NCI-H1417 (cell line): Measurements from ENCODE around the gene RCAN3.
"Not testable (repeated sequence)": the region's sequence is repeated elsewhere in the genome, so short reads cannot be mapped to it uniquely, and the experiment has no call there.

ENCODE experiments used
- DNase-seq, 3 experiments: peaks; one replicate each; lab custom pipeline; 2025; lab: John Stamatoyannopoulos, UW

RCAN3 gene

DNA sequence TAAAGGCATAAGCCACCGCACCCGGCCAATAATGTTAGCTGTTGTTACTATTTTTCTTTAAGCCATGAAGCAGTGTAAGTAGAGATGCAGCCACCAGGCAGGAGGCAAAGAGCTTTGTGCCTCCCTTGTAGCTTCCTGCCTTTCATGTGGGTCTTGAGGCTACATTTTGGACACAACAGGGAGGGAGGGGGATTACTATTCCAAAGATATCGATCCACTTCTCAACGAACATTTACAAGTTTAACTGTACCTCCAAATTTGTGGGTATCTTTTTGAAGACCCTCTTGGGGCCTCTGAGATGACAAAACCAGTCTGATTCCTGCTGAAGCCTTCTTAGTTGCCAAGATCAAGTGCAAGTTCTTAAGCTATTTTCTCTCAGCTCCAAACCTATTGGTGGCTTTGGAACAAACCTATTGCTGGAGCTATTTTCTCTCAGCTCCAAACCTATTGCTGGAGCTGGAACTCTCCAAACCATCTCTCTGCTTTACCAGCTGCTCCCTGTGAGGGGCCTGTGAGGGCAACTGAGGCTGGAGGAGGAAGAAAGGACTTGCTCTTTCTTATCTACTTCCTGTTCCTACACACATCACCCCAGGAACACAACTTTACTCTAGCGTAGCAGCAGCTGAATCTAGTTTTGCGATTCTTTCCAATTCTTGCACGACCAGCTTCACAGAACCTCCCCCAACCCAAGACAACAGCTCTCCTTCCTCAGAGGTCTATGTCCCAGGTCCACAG lies 16.1 kb upstream of the RCAN3 start:
- no peak for DNase-seq

DNA sequence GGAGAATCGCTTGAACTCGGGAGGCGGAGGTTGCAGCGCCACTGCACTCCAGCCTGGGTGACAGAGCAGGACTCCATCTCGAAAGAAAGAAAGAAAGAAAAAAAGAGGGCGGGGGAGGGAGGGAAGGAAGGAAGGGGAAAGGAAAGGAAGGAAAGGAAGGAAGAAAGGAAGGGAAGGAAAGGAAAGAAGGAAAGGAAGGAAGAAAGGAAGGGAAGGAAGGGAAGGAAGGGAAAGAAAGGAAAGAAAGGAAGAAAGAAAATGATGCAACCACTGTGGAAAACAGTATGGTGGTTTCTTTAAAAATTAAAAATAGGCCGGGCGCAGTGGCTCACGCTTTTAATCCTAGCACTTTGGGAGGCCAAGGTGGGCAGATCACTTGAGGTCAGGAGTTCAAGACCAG lies 15.2 kb upstream of the RCAN3 start:
- DNase-seq: no peak

DNA sequence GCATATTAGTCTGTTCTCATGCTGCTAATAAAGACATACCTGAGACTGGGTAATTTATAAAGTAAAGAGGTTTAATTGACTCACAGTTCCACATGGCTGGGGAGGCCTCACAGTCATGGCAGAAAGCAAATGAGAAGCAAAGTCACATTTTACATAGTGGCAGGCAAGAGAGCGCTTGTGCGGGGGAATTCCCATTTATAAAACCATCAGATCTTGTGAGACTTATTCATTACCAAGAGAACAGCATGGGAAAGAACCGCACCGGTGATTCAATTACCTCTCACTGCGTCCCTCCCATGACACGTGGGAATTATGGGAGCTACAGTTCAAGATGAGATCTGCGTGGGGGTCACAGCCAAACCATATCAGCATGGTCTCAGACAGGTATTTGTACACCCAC lies 14.5 kb upstream of the RCAN3 start:
- DNase-seq: not testable (repeated sequence)

DNA sequence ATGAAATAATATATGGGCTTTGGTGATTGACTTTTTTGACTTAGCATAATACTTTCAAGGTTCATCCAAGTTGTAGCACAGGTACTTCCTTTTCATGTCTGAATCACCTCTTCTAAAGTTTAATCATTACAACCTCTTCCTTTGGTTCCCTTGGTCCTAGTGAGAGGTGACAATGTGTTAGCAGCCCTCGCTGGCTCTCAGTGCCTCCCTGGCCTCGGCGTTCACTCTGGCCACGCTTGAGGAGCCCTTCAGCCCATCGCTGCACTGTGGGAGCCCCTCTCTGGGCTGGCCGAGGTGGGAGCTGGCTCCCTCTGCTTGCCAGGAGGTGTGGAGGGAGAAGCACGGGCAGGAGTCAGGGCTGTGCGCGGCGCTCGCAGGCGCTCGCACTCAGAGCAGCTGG lies 13.0 kb upstream of the RCAN3 start:
- DNase-seq: no peak

DNA sequence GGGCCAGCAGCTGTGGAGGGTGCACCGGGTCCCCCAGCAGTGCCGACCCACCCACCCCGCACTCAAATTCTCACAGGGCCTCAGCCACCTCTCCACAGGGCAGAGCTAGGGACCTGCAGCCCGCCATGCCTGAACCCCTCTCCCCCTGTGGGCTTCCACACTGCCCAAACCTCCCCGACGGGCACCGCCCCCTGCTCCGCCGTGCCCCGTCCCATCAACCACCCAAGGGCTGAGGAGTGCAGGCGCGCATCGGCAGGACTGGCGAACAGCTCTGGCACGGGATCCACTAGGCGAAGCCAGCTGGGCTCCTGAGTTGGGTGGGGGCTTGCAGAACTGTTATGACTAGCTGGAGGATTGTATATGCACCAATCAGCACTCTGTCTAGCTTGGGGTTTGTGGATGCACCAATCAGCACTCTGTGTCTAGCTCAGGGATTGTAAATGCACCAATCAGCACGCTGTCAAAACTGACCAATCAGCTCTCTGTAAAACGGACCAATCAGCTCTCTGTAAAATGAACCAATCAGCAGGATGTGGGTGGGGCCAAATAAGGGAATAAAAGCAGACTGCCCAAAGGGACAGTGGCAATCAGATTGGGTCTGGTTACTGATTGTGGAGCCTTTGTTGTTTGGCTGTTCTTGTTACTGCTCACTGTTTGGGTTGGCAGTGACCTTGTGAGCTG lies 12.4 kb upstream of the RCAN3 start:
- no peak for DNase-seq

DNA sequence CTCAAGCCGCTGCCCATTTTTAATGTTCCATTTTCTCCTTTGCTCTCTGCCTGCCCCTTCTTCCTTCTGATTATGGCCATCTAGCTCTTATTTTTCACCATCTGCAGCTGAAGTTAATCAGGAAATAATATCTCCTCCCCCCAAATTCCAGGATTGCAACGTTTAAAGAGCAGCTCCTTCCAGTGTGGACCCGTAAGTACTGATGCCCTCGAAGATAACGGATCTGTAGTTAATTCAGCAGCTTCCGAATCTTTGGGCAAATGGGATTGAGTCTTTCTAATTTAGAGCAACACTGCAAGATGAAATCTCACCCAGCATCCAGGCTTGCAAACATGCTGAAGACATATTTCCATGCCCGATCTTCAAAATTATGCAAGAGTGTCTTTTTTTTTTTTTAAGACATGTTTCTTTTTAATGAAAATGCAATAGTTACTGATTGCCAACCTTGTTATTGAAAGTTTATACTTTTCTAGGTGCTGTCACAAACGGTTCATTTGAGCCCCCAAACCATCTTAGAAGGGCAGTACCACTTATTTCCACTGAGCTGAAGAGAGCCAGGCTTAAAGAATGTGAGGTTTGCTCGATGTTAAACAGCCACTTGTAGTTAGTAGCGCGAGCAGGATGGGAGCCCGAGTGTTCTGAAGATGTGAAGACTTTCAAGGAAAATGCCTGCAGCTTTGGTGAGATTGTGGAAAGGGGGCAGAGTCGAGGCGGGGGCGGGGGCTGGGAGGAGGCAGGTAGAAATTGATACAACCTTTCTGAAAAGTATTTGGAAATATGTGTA lies 10.9 kb upstream of the RCAN3 start:
- DNase-seq: no peak

DNA sequence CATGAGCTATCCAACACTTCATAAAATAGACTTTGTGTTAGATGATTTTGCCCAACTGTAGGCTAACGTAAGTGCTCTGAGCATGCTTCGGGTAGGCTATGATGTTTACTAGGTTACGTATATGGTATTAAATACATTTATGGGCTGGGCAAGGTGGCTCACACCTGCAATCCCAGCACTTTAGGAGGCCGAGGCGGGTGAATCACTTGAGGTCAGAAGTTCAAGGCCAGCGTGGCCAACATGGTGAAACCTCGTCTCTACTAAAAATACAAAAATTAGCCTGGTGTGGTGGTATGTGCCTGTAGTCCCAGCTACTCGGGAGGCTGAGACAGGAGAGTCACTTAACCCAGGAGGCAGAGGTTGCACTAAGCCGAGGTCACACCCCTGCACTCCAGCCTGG lies 9.7 kb upstream of the RCAN3 start:
- DNase-seq: not testable (repeated sequence)

DNA sequence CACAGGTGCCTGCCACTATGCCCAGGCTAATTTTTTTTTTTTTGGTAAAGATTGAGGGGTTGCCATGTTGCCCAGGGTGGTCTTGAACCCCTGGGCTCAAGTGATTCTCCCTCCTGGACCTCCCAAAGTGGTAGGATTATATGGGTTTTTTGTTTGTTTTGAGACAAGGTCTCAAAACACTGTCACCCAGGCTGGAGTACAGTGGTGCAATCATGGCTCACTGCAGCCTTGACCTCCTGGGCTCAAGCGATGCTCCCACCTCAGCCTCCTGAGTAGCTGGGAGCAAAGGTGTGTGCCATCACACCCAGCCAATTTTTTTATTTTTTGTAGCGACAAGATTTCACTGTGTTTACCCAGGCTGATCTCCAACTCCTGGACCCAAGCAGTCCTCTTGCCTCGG lies 8.9 kb upstream of the RCAN3 start:
- no peak for DNase-seq

DNA sequence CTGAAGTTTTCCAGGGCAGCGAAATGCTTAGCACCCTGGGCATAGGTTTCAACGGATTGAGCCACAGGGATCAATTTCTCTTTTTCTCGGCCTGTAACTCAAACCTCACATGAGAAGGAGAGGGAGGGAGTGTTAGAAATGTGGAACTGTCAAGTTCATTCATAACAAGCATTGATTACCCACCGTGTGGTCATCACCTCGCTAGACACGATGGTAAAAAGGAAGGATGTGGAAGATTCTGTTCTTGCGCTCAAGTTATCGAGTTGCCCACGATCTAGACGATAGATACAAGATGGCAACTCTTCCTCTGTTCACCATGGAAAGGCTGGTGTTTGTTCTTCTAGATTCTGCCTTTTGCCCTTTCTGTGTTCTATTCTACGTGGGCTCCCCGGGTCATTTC lies 4.0 kb upstream of the RCAN3 start:
- no peak for DNase-seq

DNA sequence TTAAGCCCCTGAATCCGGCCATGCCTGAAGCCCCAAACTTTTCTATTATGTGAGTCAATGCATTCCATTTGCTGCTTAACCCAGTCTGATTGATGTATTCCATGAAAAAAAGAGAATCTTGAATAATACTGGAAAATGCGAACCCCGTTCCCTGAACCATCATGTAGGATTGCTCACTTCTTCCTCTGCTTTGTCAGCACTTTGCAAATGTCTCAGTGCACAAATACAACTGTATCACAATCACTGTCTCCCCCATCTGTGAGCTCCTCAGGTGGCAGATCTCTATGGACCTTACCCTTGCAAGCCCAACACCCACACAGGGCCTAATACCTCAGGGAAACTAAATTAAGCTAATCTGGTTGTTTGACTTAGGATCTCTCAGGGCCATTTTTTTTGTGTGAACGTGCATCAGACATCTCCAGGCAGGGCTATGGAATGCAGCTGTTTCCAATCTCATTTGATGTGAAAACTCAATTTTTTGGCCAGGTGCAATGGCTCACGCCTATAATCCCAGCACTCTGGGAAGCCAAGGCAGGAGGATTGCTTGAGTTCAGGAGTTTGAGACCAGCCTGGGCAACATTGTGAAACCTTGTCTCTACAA lies 2.1 kb upstream of the RCAN3 start:
- no peak for DNase-seq

DNA sequence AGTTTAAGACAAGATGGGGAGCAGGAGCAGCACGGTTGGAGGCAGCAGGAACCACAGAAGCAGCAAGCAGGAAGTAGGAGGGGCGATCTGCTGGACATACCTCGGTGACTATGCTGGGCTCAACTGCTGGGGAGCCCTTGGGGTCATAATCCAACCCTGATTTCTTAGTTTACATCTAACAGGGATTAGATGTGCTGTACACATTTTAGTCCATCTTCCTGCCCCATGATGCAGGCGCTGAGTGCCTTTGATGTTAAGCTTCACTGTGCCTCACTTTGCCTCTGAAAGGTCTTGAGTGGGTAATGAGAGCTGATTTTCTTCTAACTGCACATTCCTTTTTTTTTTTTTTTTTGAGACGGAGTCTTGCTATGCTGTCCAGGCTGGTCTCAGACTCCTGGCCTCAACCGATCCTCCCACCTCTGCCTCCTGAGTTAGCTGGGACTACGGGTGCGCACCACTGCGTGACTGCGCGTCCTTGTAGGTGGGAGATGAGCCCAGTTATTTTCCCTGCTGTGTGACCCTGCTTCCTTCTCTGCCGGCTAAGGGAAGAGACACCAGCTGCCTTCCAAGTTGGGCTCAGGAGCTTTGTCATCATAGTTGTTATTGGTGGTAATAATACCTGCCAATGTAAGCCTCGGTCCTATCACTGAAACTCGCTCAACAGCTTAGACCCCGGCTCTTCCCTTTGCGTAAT lies 1.1 kb upstream of the RCAN3 start:
- DNase-seq: peak in 1 of 3 experiments; percentile 43

DNA sequence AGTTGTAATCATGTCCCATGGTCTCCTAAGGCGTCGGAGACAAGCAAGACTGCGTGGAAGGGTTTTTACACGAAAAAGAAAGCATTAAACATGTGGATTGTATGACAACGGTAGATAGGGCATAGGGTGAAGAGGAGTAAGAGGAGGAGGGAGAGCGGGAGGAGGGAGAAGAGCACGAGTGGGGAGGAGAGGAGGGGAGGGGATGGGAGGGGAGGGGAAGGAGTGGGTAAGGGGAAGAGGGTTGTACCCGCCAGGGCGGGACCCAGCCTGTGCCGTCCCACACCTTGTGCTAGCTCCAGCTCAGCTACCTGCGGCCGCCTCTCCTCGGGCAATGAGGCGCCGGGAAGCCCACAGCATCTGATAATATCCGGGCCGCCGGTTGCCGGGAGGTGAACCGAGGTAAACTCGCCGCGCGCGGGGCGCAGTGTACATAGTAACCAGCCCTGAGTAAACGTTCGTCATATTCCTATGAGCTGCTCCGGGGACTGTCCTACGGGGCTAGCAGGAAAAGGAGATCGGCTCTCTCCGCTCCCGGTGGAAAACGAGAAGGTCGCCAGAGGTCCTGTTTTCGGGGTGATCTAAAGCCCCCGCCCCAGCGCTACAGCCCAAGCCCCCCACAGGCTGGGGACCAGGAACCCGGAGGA lies 449 bp upstream of the RCAN3 start:
- peak; percentile 60 to 88 (median 87) for DNase-seq

DNA sequence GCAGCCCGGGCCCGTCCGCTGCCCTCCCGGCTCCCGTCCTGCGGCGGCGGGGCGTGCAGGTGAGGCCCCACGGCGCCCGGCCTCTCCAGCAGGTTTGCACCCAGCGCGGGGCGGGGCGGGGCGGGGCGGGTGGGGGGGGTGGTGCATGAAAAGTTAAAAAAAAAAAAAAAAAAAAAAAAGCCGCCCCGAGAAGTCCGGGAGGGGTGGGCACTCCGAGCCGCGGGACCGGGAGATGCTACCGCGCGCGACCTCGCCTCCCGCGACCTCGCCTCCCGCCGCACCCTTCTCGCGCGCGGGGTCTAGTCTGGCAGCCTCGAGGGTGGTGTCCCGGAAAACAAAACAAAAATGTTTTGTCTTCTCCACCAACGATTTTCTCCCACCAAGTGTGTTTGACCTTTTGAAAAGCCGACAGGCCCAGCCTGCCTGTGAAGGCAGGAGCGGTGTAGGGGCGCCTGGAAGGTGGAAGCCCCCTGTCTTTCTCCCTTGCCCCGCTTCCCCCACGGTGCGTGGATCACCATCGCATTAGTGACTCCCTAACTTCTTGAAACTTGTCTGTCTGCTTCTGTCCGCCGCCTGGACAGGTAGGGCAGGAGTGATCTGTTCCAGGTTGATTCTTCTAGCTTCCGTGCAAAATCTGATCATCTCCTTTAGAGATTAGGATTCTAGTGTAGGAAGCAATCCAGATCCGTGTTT lies 569 bp downstream of the RCAN3 start:
- DNase-seq: peak in 2 of 3 experiments; percentile 43 to 49

DNA sequence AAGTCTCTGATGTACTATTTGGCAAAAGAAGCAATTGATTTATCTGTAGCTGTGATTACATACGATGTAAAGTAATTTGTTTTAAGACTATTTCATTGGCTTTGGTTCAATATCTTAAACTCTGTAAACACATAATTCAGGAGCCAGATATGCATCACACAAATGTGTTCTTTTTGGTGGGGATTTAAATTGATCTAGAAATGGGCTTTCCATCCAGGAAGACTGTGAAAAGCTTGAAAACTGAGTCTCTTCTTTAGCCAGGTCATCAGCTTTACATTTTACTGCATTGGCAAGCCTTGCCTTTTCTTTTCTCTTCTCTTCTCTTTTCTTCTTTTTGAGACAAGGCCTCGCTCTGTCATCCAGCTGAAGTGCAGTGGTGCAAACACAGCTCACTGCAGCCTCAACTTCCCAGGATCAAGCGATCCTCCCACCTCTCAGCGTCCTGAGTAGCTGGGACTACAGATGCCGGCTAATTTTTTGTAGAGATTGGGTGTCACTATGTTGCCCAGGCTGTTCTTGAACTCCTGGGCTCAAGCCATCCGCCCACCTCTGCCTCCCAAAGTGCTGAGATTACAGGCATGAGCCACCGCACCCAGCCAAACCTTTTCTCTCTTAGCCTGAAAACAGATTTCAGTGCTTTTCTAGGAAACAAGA lies 1.4 kb downstream of the RCAN3 start:
- DNase-seq: no peak

DNA sequence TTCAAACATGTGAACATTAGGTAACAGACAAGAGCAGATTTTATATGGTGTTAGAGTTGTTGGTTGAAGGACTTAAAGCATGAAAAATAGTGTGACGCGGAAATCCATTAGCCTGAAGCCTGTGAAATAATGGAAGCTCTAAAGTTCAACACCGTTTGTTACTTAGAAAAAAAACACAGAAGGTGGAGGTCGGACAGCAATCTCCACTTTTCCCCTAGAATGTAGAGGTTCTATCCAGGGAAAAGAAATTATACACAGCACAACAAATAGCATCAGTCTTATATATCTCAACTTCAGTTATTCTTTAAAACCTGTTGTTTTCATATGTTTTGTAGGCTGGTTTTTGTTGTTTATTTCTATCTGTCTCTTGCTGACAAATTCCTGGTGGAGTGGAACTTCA lies 1.9 kb downstream of the RCAN3 start:
- DNase-seq: no peak

DNA sequence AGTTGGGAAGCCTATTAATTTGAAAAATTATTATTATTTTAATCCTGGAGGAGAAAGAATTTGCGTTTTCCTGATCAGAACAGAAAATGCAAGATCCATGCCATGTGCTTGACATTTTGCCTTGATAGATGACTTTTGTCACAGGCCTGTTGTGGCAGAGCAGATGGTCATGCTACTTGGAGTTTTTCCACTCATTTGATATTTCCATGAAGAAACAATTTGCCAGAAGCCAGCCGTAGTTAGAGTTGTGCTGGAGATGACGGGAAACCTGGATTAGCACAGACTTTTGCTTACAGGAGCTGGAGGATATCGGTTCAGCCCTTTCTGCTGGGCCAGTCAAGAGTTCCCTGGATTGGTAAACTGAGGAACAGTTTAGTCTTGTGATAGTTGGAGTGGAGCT lies 3.2 kb downstream of the RCAN3 start:
- no peak for DNase-seq

DNA sequence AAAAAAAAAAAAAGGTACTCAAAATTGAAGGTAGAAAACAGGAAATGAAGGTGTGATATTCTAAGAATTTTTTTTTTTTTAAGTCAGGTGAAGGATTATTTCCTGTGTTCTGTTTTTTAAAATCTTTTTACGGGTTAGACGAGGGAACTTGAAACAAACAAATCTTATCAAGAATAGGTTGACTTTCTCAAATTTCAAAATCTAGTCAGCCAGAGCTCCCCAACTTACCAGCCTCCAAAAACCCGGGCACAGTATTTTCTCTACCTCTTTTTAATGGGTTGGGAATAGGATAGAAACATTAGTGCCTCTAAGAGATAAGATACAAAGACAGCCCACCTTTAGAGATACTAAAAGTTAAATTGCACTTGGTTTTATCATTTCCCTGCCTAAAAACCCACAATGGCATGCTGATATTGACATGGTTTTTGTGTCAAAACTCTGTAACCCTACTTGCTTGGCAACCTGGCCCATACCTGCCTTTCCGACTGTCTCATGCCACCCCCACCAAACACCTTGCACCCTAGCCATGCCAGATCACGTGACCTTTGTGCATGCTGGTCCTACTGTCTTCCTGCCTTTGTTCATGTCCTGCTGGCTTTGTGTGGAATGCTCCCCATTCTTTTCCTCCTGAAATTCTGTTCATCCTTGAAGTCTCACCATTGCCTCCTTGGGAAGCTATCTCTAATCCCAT lies 4.2 kb downstream of the RCAN3 start:
- no peak for DNase-seq

DNA sequence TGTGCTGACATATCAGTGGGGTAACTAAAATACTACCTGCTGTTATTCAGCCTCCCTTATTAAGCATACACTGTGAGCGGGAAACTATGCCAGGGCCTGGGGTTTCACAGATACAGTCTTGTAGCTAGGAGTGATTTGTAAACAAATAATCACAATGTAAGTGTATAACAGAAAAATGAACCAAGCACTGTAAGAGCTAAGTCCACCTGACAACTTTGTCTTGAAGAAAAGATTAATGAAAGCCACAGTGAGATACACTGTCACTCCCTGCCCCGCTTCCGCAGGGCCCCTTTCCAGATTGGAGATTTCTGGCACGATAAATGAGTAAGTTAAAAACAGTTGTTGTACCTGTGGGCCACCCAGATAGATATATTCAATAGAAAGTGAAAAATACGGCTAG lies 4.8 kb downstream of the RCAN3 start:
- DNase-seq: no peak

DNA sequence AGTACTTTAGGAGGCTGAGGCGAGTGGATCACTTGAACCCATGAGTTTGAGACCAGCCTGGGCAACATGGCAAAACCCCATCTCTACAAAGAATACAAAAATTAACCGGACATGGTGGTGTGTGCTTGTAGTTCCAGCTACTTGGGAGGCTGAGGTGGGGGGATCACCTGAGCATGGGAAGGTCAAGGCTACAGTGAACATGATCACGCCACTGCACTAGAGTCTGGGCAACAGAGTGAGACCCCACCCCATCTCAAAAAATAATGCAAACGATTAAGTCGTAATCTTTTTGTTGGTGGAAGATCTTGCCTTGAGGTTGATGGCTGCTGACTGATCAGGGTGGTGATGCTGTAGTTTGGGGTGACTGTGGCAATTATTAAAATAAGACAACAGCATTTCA lies 6.3 kb downstream of the RCAN3 start:
- no peak for DNase-seq

DNA sequence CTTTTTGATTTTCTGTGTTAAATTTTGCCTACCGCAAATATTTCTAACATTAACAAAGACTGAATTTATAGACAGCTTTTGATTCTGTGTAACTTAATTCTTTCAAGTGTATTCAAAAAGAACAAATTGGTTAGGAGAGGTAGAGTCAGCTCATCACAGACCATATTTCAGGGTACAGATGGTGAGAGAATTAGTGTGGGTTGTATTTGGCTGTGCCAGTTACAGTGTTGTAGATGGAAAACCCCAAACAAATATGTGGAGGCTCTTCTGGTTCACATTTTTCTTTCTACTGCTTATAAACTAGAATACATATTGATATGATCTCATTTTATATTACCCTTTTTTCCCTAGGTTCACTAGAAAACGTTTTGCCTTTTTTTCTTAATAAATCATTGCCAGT lies 11.1 kb downstream of the RCAN3 start:
- DNase-seq: no peak
